WTC11 (cell line): Measurements from ENCODE around the gene PPM1E. TPM values are rescaled to one million over a fixed set of nuclear protein-coding genes. Genes with fewer than 3 reads are reported as not detected.

ENCODE experiments used
- ATAC-seq: fragments of 200-7000 bp; cut with Tn5 transposase; 2 replicates; pipeline ENCODE4 v1.10.0; 2021; ENCODE audit warnings: mild to moderate bottlenecking, moderate library complexity
- CTCF ChIA-PET: fragments of 300-600 bp; sonication (Branson Sonifier 250); formaldehyde crosslinking; loops from one replicate; lab custom pipeline; 2021; ENCODE audit warnings: antibody characterized with exemption; lab: Charles Lee
- POLR2A ChIA-PET: fragments of 350-600 bp; sonication (Branson Sonifier 250); formaldehyde crosslinking; loops from one replicate; lab custom pipeline; 2021; ENCODE audit warnings: antibody characterized with exemption; lab: Charles Lee
- DNase-seq: peaks from one replicate; pipeline ENCODE4 v3.0.0; 2021; ENCODE audit warnings: low spot score
- H3K27ac Mint-ChIP-seq: 2 replicates; pipeline ENCODE4 v1.8.0; 2021; ENCODE audit warnings: mixed read lengths
- H3K27me3 Mint-ChIP-seq: 2 replicates; pipeline ENCODE4 v1.8.0; 2021; ENCODE audit warnings: low read depth, mild to moderate bottlenecking, moderate library complexity, mixed read lengths
- H3K36me3 Mint-ChIP-seq: 2 replicates; pipeline ENCODE4 v1.8.0; 2021; ENCODE audit warnings: mixed read lengths
- H3K4me1 Mint-ChIP-seq: 2 replicates; pipeline ENCODE4 v1.8.0; 2022; ENCODE audit warnings: mixed read lengths
- H3K4me3 Mint-ChIP-seq: 2 replicates; pipeline ENCODE4 v1.8.0; 2021; ENCODE audit warnings: mild to moderate bottlenecking, moderate library complexity, mixed read lengths
- H3K9me3 Mint-ChIP-seq: 2 replicates; pipeline ENCODE4 v1.8.0; 2021; ENCODE audit warnings: mixed read lengths
- CDX4 ChIP-seq: fragments of 250-450 bp; sonication (Bioruptor Pico); IDR thresholded peaks from 2 replicates; pipeline ENCODE4 v1.9.0; 2021; ENCODE audit warnings: moderate library complexity, mild to moderate bottlenecking, inconsistent platforms, borderline replicate concordance
- CREB1 ChIP-seq: sonication (generic); formaldehyde crosslinking; IDR thresholded peaks from 2 replicates; pipeline ENCODE4 v1.8.0; 2023; ENCODE audit warnings: mild to moderate bottlenecking, missing genetic modification reagents
- CREM ChIP-seq: sonication (generic); formaldehyde crosslinking; IDR thresholded peaks from 2 replicates; pipeline ENCODE4 v1.8.1; 2022; ENCODE audit warnings: mild to moderate bottlenecking, missing genetic modification reagents, moderate library complexity
- E2F4 ChIP-seq: sonication (generic); formaldehyde crosslinking; IDR thresholded peaks from 2 replicates; pipeline ENCODE4 v1.8.1; 2022; ENCODE audit warnings: low read depth, mild to moderate bottlenecking, moderate library complexity, missing genetic modification reagents, borderline replicate concordance
- ESRRA ChIP-seq: sonication (generic); formaldehyde crosslinking; IDR thresholded peaks from 2 replicates; pipeline ENCODE4 v1.8.1; 2022; ENCODE audit warnings: mild to moderate bottlenecking, missing genetic modification reagents, borderline replicate concordance
- HMGA2 ChIP-seq: fragments of 250-450 bp; sonication (Bioruptor Pico); IDR thresholded peaks from 2 replicates; pipeline ENCODE4 v1.4.0; 2021; ENCODE audit warnings: mild to moderate bottlenecking, moderate library complexity
- JUN ChIP-seq: sonication (generic); formaldehyde crosslinking; IDR thresholded peaks from 2 replicates; pipeline ENCODE4 v1.8.0; 2023; ENCODE audit warnings: mild to moderate bottlenecking, missing genetic modification reagents
- MLX ChIP-seq: sonication (generic); formaldehyde crosslinking; IDR thresholded peaks from 2 replicates; pipeline ENCODE4 v1.8.1; 2023; ENCODE audit warnings: mild to moderate bottlenecking, missing genetic modification reagents, moderate library complexity
- OVOL2 ChIP-seq: fragments of 250-450 bp; sonication (Bioruptor Pico); IDR thresholded peaks from 2 replicates; pipeline ENCODE4 v1.9.0; 2021; ENCODE audit warnings: mild to moderate bottlenecking, borderline replicate concordance
- SP1 ChIP-seq: sonication (generic); formaldehyde crosslinking; conservative IDR thresholded peaks from 2 replicates; pipeline ENCODE4 v1.8.1; 2022; ENCODE audit warnings: missing genetic modification reagents
- ZNF138 ChIP-seq: sonication (generic); formaldehyde crosslinking; conservative IDR thresholded peaks from 2 replicates; pipeline ENCODE4 v1.8.1; 2022; ENCODE audit warnings: mild to moderate bottlenecking, moderate library complexity, missing genetic modification reagents
- ZNF263 ChIP-seq: sonication (generic); formaldehyde crosslinking; IDR thresholded peaks from 2 replicates; pipeline ENCODE4 v1.8.1; 2022; ENCODE audit warnings: low read depth, mild to moderate bottlenecking, moderate library complexity, missing genetic modification reagents
- ZNF396 ChIP-seq: fragments of 250-450 bp; sonication (Bioruptor Pico); IDR thresholded peaks from 2 replicates; pipeline ENCODE4 v1.8.0; 2021; ENCODE audit warnings: mild to moderate bottlenecking, moderate library complexity, borderline replicate concordance
- ZNF425 ChIP-seq: fragments of 250-450 bp; sonication (Bioruptor Pico); conservative IDR thresholded peaks from 2 replicates; pipeline ENCODE4 v1.9.0; 2021; ENCODE audit warnings: mild to moderate bottlenecking
- ZSCAN18 ChIP-seq: fragments of 250-450 bp; sonication (Bioruptor Pico); IDR thresholded peaks from 2 replicates; pipeline ENCODE4 v2.1.2; 2022; ENCODE audit warnings: mild to moderate bottlenecking, moderate library complexity
- total RNA-seq: library from RNA; stranded (reverse); gene quantifications from 3 replicates; pipeline ENCODE4 v1.2.3, GENCODE V29; 2021
- TF ChIP-seq, protein P1 (sequence below): sonication (generic); formaldehyde crosslinking; IDR thresholded peaks from 2 replicates; pipeline ENCODE4 v1.8.0; 2022; ENCODE audit warnings: mild to moderate bottlenecking, missing genetic modification reagents
- TF ChIP-seq, protein P2 (sequence below): sonication (generic); formaldehyde crosslinking; IDR thresholded peaks from 2 replicates; pipeline ENCODE4 v1.8.1; 2023; ENCODE audit warnings: mild to moderate bottlenecking, missing genetic modification reagents
- TF ChIP-seq, protein P3 (sequence below): sonication (generic); formaldehyde crosslinking; IDR thresholded peaks from 2 replicates; pipeline ENCODE4 v1.8.1; 2022; ENCODE audit warnings: mild to moderate bottlenecking, moderate library complexity, missing genetic modification reagents

Gene PPM1E
- total RNA-seq, 1 experiment from 2014 or later, result 8.1 TPM

DNA sequence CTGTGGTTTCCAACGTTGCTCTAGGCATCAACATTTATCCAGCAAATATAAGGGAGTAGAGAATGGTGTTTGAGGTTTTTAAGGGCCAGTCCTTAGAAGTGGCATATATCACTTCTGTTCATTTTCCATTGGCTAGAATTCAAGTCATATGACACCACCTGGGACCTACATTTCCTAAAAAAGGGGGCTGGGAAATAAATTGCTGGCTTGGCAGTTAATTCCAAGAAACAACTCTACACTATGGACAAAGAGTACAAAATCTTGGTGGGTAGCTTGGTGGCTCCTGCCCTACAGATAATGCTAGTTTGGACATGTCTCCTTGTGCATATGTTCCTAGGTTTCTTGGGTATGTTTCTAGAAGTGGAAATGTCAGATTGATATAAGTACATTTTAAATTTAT, 7.6 kb downstream of the PPM1E start:
- H3K36me3 Mint-ChIP-seq, result no peaks in the 10 kb centered on the region
- DNase-seq, result no peak
- 0 out of 2 replicates have a peak, but pooled peaks cover under 1% of the 10 kb centered on the region for H3K27me3 Mint-ChIP-seq
- 0 out of 2 replicates have a peak overlapping the region, but pooled peaks have one; percentile 19 for H3K27ac Mint-ChIP-seq
- no peaks in the 10 kb centered on the region for H3K4me1 Mint-ChIP-seq
- H3K4me3 Mint-ChIP-seq, result no peak overlapping the region
- no peak for TF ChIP-seq CREB1 (CRISPR knock-in tag)
- TF ChIP-seq ZNF263 (CRISPR knock-in tag), result no peak
- TF ChIP-seq, protein P1, sequence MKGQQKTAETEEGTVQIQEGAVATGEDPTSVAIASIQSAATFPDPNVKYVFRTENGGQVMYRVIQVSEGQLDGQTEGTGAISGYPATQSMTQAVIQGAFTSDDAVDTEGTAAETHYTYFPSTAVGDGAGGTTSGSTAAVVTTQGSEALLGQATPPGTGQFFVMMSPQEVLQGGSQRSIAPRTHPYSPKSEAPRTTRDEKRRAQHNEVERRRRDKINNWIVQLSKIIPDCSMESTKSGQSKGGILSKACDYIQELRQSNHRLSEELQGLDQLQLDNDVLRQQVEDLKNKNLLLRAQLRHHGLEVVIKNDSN, result no peak
- TF ChIP-seq MLX, result no peak
- no peak for TF ChIP-seq SP1 (CRISPR knock-in tag)
- TF ChIP-seq OVOL2 (CRISPR knock-in tag), result no peak
- TF ChIP-seq ZNF396, result no peak
- no peak for TF ChIP-seq ESRRA (CRISPR knock-in tag)
- TF ChIP-seq, protein P2, sequence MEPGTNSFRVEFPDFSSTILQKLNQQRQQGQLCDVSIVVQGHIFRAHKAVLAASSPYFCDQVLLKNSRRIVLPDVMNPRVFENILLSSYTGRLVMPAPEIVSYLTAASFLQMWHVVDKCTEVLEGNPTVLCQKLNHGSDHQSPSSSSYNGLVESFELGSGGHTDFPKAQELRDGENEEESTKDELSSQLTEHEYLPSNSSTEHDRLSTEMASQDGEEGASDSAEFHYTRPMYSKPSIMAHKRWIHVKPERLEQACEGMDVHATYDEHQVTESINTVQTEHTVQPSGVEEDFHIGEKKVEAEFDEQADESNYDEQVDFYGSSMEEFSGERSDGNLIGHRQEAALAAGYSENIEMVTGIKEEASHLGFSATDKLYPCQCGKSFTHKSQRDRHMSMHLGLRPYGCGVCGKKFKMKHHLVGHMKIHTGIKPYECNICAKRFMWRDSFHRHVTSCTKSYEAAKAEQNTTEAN (CRISPR knock-in tag), result no peak
- TF ChIP-seq CREM (CRISPR knock-in tag), result no peak
- no peak for TF ChIP-seq E2F4
- no peak for TF ChIP-seq ZSCAN18
- TF ChIP-seq, protein P3, sequence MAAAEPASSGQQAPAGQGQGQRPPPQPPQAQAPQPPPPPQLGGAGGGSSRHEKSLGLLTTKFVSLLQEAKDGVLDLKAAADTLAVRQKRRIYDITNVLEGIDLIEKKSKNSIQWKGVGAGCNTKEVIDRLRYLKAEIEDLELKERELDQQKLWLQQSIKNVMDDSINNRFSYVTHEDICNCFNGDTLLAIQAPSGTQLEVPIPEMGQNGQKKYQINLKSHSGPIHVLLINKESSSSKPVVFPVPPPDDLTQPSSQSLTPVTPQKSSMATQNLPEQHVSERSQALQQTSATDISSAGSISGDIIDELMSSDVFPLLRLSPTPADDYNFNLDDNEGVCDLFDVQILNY (CRISPR knock-in tag), result no peak
- TF ChIP-seq JUN, result no peak
- no peak for TF ChIP-seq HMGA2 (CRISPR knock-in tag)
- no peak for TF ChIP-seq ZNF138 (CRISPR knock-in tag)
- TF ChIP-seq ZNF425 (CRISPR knock-in tag), result no peak
- no peak for TF ChIP-seq CDX4
- no peak for ATAC-seq
- H3K9me3 Mint-ChIP-seq, result no peaks in the 10 kb centered on the region
- ChIA-PET POLR2A (interaction anchor here (0.5 kb wide), 1 partner anchor 87 kb away, joined by 3 read pairs; no protein-coding TSS in a partner anchor), CTCF (no interaction called here)
